Muscle layer of colon (tissue), 2 donors: Measurements from ENCODE around the gene RNF103.

Source experiments
- H3K27ac ChIP-seq: one replicate; pipeline ENCODE4 v1.7.0; 2013; ENCODE audit warnings: low read depth, mild to moderate bottlenecking, low read length, moderate library complexity
- H3K27me3 ChIP-seq, 2 donors: one replicate each; pipeline ENCODE4 v1.7.0; 2013; ENCODE audit warnings: low read length in 2 of 2, mild to moderate bottlenecking in 2 of 2; ENCODE audit not compliant: insufficient read depth in 2 of 2, control insufficient read depth in 1 of 2
- H3K36me3 ChIP-seq: one replicate; pipeline ENCODE4 v1.7.0; 2013; ENCODE audit warnings: mild to moderate bottlenecking, low read length; ENCODE audit not compliant: insufficient read depth
- H3K4me1 ChIP-seq: one replicate; pipeline ENCODE4 v1.7.0; 2013; ENCODE audit warnings: mild to moderate bottlenecking, low read length; ENCODE audit not compliant: insufficient read depth
- H3K4me3 ChIP-seq, 2 donors: one replicate each; pipeline ENCODE4 v1.7.0; 2013; ENCODE audit warnings: low read length in 2 of 2, low read depth in 1 of 2, mild to moderate bottlenecking in 1 of 2, moderate library complexity in 1 of 2
- H3K9ac ChIP-seq: one replicate; pipeline ENCODE4 v1.7.0; 2013; ENCODE audit warnings: low read length
- H3K9me3 ChIP-seq: one replicate; pipeline ENCODE4 v1.7.0; 2013; ENCODE audit warnings: mild to moderate bottlenecking, low read length
- donor health status: abdominal sarcoma.
- donor health status: Adenocarcinoma of cecum.

Gene RNF103

DNA sequence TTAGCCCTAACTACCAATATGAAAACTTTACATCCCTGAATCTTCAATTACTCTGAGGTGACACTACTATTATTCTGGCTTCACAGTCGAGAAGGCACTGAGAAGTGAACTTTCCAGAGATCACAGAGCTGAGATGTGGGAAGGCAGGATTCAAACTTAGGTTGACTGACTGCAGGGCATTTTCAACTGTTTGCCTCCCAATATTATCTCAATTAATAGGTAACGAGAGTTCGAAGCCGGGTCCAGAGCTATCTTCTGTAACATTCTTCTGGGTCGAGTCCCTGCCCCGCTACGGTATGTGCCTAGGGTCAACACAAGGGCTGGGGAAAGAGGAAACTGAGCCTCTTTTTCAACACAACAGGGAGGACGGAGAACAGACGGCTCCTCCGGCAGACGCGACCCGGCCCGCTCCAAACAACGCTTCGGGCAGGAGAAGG lies 61.2 kb downstream of the RNF103 start:
- Histone ChIP-seq H3K27me3 (no peaks in the 10 kb centered on the region), H3K4me1 (peaks cover 25% of the 10 kb centered on the region), H3K9me3 (no peaks in the 10 kb centered on the region), H3K27ac (peak overlapping the region; percentile 94), H3K9ac (peak overlapping the region; percentile 76), H3K36me3 (no peaks in the 10 kb centered on the region), H3K4me3 (peak overlapping the region; percentile 82 to 90)

DNA sequence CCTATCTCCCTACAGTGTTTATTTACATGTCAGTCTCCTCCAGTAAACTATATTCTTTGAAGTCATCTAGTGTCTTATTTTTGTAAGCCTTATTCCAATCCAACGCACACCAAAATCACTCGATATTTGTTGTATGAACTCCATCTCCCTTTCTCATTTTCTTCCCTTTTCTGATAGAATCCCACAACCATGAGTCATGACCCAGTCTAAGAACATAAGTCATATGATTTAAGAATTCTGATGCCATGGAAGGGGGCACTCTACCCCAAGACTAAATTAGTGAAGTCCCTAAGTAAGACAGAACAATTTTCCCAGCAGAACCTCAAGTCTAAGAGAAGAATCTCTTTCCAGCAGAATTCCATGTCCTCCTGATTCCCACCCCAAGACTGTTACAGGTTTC lies 65.8 kb downstream of the RNF103 start:
- Histone ChIP-seq H3K36me3 (no peaks in the 10 kb centered on the region), H3K27me3 (no peaks in the 10 kb centered on the region), H3K4me3 (no peak overlapping the region), H3K4me1 (peaks cover 27% of the 10 kb centered on the region), H3K9me3 (no peaks in the 10 kb centered on the region), H3K27ac (no peak overlapping the region), H3K9ac (no peak overlapping the region)

DNA sequence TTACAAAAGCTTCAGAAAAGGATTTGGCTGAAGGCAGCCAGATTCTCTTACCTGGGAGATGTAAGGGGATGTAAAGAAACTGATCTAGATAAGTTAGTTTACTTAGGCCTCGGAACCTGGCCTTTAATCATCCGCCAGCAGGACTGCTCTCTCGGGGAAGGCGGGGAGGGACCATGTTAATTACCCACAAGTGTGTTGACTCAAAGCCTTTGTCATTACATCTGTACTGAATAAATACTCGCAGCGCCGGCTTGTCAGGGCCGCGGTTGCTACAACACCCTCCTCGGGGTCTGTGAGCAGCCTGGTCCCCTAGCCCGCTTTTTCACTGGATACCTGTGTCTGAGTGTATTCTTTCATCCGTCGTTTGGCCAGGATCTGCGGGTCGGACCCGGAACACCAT lies 67.2 kb downstream of the RNF103 start:
- Histone ChIP-seq H3K27me3 (no peaks in the 10 kb centered on the region), H3K4me3 (no peak overlapping the region), H3K4me1 (peaks cover 21% of the 10 kb centered on the region), H3K36me3 (no peaks in the 10 kb centered on the region), H3K9me3 (no peaks in the 10 kb centered on the region), H3K9ac (no peak overlapping the region), H3K27ac (peak overlapping the region; percentile 66)
